GM19099 (cell line): Measurements from ENCODE around the gene PARP3.

ENCODE experiments used
- POLR2A ChIP-seq: IDR thresholded peaks from 3 replicates; pipeline ENCODE4 v1.6.1; 2011; ENCODE audit warnings: low read depth; ENCODE audit not compliant: insufficient read length; ENCODE audit errors: extremely low read depth

Gene PARP3

GRCh38 chr3:51932471-51933370 is 9.4 kb upstream of the PARP3 start:
- TF ChIP-seq POLR2A = no peak

- TF ChIP-seq POLR2A = no peak
These were observed 8.6 kb upstream of the PARP3 start for GRCh38 chr3:51933471-51934138.

- TF ChIP-seq POLR2A = no peak
These were observed 7.9 kb upstream of the PARP3 start for GRCh38 chr3:51934139-51934850.

GRCh38 chr3:51934991-51935885 is 6.9 kb upstream of the PARP3 start:
- TF ChIP-seq POLR2A = no peak

- TF ChIP-seq POLR2A = no peak
These were observed 6.0 kb upstream of the PARP3 start for GRCh38 chr3:51935886-51936755.

- TF ChIP-seq POLR2A = no peak
These were observed 5.1 kb upstream of the PARP3 start for GRCh38 chr3:51937014-51937413.

- TF ChIP-seq POLR2A = no peak
These were observed 4.3 kb upstream of the PARP3 start for GRCh38 chr3:51937611-51938450.

GRCh38 chr3:51938780-51939425 is 3.3 kb upstream of the PARP3 start:
- TF ChIP-seq POLR2A = no peak

GRCh38 chr3:51940648-51941462 is 1.3 kb upstream of the PARP3 start:
- TF ChIP-seq POLR2A = no peak

GRCh38 chr3:51941463-51941797 is 733 bp upstream of the PARP3 start:
- TF ChIP-seq POLR2A = no peak

GRCh38 chr3:51942603-51943450 is 664 bp downstream of the PARP3 start:
- peak; percentile 49 for TF ChIP-seq POLR2A
